Astrocyte of the spinal cord (primary cell): Measurements from ENCODE around the gene LHX2.

ENCODE experiments used
- DNase-seq: peaks from one replicate; pipeline ENCODE4 v3.0.0; 2011; ENCODE audit warnings: low read depth, low spot score
- H3K4me3 ChIP-seq: 2 replicates; pipeline ENCODE4 v1.5.1; 2011; ENCODE audit warnings: low read depth, mild to moderate bottlenecking, low read length, moderate library complexity
- CTCF ChIP-seq: IDR thresholded peaks from 2 replicates; pipeline ENCODE4 v1.5.1; 2012; ENCODE audit warnings: low read depth, mild to moderate bottlenecking, low read length, inconsistent platforms
- in situ Hi-C: cut with HindIII; loops from 2 replicates; pipeline ENCODE4 v1.10.0; 2017; ENCODE audit warnings: low sequenced_read_pairs

LHX2 gene

DNA sequence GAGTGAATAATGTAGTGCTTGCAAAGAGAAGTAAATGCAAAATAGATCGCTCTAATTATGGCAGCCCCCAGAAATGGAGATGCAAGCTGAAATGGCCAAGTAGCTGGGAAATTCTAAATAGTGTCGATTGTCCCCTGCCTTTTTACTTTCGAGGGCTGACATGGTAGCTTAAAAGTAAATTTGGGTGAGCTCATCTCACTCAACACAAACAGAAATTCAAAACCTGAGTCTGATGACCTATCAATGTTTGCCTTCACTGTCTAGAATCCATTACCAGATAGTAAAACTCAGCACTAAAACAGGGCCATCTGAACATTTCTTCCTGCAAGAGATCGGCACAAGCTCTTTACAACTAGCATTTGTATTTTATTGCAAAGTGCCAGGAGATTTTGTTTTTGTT lies 7.0 kb upstream of the LHX2 start:
- no peak for TF ChIP-seq CTCF
- in situ Hi-C loops, result no loop called here
- DNase-seq, result no peak
- no peak overlapping the region for H3K4me3 ChIP-seq

GRCh38 chr9:124005029-124005771 lies 6.4 kb upstream of the LHX2 start:
- no peak for DNase-seq

DNA sequence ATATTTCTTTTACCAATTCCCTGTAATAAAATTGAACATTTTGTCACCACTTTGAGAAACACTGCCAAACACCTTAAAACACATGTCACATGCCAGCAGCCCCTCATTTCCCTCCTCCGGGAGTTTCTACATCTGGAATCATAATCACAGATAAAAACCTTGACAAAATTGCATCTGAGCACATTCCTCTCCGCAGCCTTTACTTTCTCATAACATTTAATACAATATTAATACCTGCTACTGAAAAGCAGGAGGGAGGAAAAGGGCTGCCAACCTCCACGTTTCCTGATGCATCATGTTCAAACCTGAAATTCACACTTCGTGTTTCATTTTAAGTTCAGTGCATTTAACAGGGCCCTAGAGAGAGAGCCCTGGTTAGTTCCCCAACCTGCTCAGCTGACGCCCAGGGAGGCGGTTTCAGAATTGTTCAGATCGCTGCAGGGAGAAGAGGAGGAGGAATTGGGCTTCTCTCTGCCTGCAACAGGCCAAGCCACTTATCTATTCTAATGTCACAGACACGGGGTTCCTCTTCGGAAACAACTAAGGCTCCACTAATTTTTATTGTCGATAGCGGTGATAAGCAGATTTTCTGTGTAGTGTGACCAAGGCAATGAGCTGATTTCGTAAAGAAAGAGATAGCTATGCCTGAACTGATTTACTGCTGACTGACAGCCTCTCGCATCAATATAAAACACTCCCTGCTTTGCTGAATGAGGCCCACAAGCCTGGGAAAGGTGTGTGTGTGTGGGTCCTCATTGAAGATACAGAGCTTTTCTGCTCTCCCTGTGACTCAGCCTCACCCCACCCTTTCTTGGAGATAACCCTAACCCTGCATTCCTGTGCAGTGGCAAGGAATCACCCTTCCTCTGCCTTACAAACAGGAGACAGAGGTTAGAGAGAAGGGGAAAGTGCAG lies 4.9 kb upstream of the LHX2 start:
- in situ Hi-C loops, result no loop called here
- no peak for TF ChIP-seq CTCF
- no peak for DNase-seq
- H3K4me3 ChIP-seq, result no peak overlapping the region

More at GRCh38 chr9:124005029-124005771, 6.4 kb upstream of the LHX2 start:
- no peak overlapping the region for H3K4me3 ChIP-seq
- in situ Hi-C loops, result no loop called here
- TF ChIP-seq CTCF, result no peak

DNA sequence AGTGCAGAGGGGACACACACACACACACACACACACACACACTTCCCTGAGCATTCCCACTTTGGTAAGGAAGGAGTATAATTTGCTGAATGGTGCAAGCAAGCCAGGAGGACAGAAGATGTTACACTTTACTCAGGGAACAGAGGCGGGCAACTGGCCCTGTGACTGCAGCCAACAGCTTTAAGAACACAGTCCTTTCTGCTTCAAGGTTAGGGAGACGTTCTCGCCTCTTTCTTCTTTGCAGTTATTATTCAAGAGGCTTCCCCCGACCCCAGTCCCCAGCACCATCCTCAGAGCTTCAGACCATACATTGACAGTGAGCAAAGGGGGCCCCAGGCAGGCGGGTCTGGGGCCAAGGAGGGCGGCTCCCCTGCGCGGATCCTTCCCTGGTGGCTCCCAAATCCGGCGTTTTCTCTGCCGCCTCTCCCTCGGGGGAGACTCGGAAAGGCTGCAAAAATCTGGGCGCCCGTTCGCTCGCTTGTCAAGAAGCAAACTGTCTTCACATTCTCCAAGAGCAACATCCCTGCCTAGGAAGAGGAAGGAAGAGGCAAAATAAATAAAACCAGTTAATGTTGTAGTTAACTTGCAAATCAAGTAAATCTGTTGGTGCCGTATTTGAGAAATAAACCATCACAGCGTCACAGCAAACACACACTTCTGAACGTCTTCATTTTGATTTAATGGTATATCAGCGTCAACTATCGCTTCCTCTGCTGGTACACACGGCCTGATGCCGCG lies 3.8 kb upstream of the LHX2 start:
- no peak overlapping the region for H3K4me3 ChIP-seq
- no peak for DNase-seq
- in situ Hi-C loops, result no loop called here
- no peak for TF ChIP-seq CTCF

DNA sequence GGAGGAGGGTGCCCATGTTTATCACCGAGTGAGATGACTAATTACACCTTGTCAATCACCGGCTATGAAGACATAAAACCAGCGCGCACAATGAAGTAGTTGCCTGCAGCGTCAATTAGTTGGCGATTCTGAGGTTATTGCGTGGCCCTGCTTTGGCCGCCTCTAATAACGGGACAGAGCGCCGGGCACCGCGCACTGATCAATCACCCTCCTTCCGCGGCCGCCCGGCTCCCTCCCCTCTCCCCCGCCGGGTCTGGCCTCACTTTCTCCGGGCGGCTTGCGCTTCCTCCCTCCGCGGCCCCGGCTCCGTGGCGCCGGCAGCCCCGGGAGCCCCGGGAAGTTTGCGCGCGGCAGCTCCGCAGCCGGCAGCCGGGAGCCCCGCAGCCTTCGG lies 3.3 kb upstream of the LHX2 start:
- DNase-seq, result no peak
- in situ Hi-C loops, result no loop called here
- TF ChIP-seq CTCF, result no peak
- H3K4me3 ChIP-seq, result no peak overlapping the region
